AG10803 (cell line): ENCODE data around the gene CSE1L.

Experiments used
- DNase-seq: peaks from one replicate; pipeline ENCODE4 v3.0.0; 2010; ENCODE audit warnings: low read depth
- H3K4me3 ChIP-seq: 2 replicates; pipeline ENCODE4 v1.5.1; 2011; ENCODE audit warnings: mild to moderate bottlenecking, low read length, control low read depth
- TF ChIP-seq, protein P1 (sequence below): conservative IDR thresholded peaks from 2 replicates; pipeline ENCODE4 v1.5.1; 2011; ENCODE audit warnings: mild to moderate bottlenecking, low read length, control low read depth, inconsistent platforms

Gene CSE1L

DNA sequence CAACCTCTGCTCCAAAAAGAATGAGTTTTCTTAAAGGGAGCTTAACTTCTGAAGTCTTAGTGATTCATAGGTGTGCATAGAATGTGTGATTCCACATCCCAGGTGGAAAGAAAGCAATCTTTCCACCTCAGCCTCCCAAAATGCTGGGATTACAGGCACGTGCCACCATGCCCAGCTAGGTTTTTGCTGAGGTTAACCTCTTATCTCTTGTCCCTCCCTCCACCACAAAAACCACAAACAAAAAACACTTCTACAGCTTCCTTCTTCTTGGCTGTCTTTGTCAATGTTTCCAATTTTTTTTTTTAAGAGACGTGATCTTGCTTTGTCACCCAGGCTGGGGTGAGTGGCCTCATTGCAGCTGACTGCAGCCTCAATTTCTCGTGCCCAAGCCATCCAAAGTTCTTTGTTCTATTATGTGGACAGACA is 8.1 kb upstream of the CSE1L start:
- no peak overlapping the region for H3K4me3 ChIP-seq
- TF ChIP-seq, protein P1, sequence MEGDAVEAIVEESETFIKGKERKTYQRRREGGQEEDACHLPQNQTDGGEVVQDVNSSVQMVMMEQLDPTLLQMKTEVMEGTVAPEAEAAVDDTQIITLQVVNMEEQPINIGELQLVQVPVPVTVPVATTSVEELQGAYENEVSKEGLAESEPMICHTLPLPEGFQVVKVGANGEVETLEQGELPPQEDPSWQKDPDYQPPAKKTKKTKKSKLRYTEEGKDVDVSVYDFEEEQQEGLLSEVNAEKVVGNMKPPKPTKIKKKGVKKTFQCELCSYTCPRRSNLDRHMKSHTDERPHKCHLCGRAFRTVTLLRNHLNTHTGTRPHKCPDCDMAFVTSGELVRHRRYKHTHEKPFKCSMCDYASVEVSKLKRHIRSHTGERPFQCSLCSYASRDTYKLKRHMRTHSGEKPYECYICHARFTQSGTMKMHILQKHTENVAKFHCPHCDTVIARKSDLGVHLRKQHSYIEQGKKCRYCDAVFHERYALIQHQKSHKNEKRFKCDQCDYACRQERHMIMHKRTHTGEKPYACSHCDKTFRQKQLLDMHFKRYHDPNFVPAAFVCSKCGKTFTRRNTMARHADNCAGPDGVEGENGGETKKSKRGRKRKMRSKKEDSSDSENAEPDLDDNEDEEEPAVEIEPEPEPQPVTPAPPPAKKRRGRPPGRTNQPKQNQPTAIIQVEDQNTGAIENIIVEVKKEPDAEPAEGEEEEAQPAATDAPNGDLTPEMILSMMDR, result no peak
- DNase-seq, result no peak

- no peak overlapping the region for H3K4me3 ChIP-seq
- no peak for DNase-seq
- TF ChIP-seq, protein P1, result no peak
Observed at GRCh38 chr20:49039854-49040253, 6.3 kb upstream of the CSE1L start.

GRCh38 chr20:49043000-49043399 is 3.1 kb upstream of the CSE1L start:
- TF ChIP-seq, protein P1, result no peak
- no peak for DNase-seq
- no peak overlapping the region for H3K4me3 ChIP-seq

DNA sequence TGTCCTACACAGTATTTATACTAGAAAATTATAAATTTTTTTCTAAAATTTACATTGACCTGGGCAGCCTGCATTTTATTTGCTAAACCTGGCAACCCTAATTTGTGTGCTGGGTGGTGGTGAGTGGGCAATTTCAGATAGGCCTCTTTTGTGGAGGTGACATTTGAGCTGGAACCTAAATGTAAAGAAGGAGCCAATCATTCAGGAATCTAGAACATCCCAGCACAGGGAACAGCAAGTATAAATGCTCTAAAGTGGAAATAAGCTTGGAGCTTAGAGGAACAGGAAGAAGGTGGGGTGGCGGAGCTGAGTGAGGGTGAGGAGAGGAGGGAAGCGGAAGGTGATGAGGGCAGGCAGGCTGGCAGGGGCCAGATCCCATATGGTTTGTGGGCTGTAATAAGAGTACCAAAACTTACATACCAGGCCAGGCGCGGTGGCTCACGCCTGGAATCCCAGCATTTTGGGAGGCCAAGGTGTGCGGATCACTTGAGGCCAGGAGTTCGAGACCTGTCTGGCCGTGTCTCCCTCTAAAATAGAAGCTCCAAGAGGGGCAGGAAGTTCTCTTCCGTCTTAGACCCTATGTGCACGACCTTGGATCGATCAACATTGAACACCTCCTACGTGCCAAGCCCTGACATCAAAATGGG is 549 bp upstream of the CSE1L start:
- TF ChIP-seq, protein P1, result no peak
- peak overlapping the region; percentile 99 for H3K4me3 ChIP-seq
- DNase-seq, result no peak

DNA sequence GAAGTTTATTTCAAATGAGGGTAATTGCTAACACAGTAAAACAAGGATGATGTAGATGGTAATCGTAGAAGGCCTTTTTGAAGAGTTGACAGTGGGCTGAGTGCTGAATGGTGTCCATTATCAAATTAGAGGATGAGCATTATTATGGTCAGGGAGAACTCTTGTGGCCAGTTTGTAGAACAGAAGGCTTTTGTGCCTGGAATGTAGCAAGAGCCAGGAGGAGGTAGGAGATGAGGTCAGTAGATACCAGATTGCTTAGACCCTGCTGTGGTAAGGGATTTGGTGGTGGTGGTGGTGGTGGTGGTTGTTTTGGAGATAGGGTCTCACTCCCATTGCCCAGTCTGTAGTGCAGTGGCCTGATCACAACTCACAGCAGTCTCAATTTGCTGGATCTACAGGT is 6.2 kb downstream of the CSE1L start:
- TF ChIP-seq, protein P1, result no peak; the same call in 1 of the 2 replicates
- peak; percentile 17 for DNase-seq
- H3K4me3 ChIP-seq, result no peak overlapping the region

GRCh38 chr20:49054056-49054643 is 8.0 kb downstream of the CSE1L start:
- TF ChIP-seq, protein P1, result no peak
- H3K4me3 ChIP-seq, result no peak overlapping the region

GRCh38 chr20:49063279-49063678 is 17.2 kb downstream of the CSE1L start:
- DNase-seq, result no peak
- TF ChIP-seq, protein P1, result no peak
- no peak overlapping the region for H3K4me3 ChIP-seq

More at GRCh38 chr20:49054056-49054643, 8.0 kb downstream of the CSE1L start:
- no peak for DNase-seq
